Muscle layer of duodenum (tissue), 2 donors: ENCODE data around the gene HERC3.

Experiments
- H3K27ac ChIP-seq: one replicate; pipeline ENCODE4 v1.7.0; 2013; ENCODE audit warnings: mild to moderate bottlenecking, low read length
- H3K27me3 ChIP-seq: one replicate; pipeline ENCODE4 v1.7.0; 2013; ENCODE audit warnings: low read depth, mild to moderate bottlenecking, control low read depth, low read length
- H3K36me3 ChIP-seq, 2 donors: one replicate each; pipeline ENCODE4 v1.7.0; 2013; ENCODE audit warnings: low read length in 2 of 2, control low read depth in 1 of 2, mild to moderate bottlenecking in 1 of 2; ENCODE audit not compliant: insufficient read depth in 2 of 2, control insufficient read depth in 1 of 2
- H3K4me1 ChIP-seq, 2 donors: one replicate each; pipeline ENCODE4 v1.7.0; 2013; ENCODE audit warnings: low read length in 2 of 2, mild to moderate bottlenecking in 2 of 2, control low read depth in 1 of 2, moderate library complexity in 1 of 2; ENCODE audit not compliant: insufficient read depth in 2 of 2, control insufficient read depth in 1 of 2
- H3K4me3 ChIP-seq, 2 donors: one replicate each; pipeline ENCODE4 v1.7.0; 2013; ENCODE audit warnings: low read length in 2 of 2, low read depth in 1 of 2, mild to moderate bottlenecking in 1 of 2
- H3K9me3 ChIP-seq, 2 donors: one replicate each; pipeline ENCODE4 v1.7.0; 2013; ENCODE audit warnings: low read length in 2 of 2, control low read depth in 1 of 2, mild to moderate bottlenecking in 1 of 2; ENCODE audit not compliant: control insufficient read depth in 1 of 2
- donor health status: healthy.

HERC3 gene

DNA sequence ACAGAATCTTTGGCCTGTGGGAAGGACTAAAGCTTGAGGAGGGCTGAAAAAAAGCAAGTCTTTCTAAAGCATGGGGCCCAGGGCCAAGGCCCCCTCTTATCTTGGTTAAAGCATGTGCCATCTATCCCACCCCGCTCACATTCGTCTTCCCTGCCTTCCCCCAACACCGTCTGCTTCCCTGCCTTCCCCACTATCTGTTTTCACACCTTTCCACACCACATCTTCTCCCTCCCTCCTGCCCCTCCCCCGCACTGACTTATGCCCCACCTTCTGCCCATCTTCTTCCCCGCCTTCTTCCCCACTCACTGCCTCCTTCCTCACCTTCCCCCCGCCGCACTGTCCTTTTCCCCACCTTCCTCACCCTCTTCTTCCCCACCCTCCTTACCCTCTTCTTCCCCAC lies 106.2 kb downstream of the HERC3 start:
- H3K27ac ChIP-seq = no peak overlapping the region
- H3K4me1 ChIP-seq = peaks cover 0 to 4% of the 10 kb centered on the region in 2 donors
- no peaks in the 10 kb centered on the region for H3K9me3 ChIP-seq
- H3K4me3 ChIP-seq = no peak overlapping the region
- peaks cover 0 to 17% of the 10 kb centered on the region in 2 donors for H3K36me3 ChIP-seq
- H3K27me3 ChIP-seq = no peaks in the 10 kb centered on the region

DNA sequence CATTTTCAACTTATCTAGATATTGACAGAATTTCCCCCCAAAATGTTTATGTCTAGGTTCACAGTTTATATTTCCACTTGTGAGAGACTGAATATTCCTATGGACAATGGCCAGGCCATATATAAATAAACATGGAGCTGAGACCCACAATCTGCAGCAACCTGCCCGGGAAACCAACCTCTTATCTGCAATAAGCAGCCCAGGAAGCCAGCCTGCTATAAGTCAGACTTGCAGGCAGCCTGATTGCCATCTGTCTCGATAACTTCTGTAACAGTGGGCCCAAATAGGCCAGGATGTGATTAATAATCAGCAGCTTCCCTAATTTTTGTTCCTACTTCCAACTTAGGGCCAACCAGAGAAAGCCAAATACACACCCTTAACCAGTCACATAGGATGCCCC lies 110.5 kb downstream of the HERC3 start:
- Histone ChIP-seq H3K4me1 (peaks cover 0 to 14% of the 10 kb centered on the region in 2 donors), H3K9me3 (no peaks in the 10 kb centered on the region), H3K27me3 (no peaks in the 10 kb centered on the region), H3K27ac (no peak overlapping the region), H3K36me3 (peaks cover 0 to 23% of the 10 kb centered on the region in 2 donors), H3K4me3 (no peak overlapping the region)

DNA sequence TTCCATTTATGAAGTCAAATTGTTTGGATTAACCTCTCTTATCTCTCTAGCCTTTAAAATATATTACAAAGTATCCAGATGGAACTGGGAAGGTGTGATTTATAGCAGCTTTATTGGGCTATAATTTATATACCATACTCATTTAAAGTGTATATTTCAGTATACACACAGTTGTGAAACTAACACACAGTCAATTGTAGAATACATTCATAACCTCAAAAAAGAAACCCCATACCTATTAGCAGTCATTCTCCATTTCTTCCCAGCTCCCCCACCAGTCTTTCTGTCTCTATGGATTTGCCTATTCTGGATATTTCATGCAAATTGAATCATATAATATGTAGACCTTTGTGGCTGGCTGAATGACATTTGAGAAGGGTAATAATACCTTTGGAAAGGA lies 112.9 kb downstream of the HERC3 start:
- Histone ChIP-seq H3K27me3 (no peaks in the 10 kb centered on the region), H3K9me3 (no peaks in the 10 kb centered on the region), H3K36me3 (peaks cover 1 to 24% of the 10 kb centered on the region in 2 donors), H3K27ac (no peak overlapping the region), H3K4me3 (no peak overlapping the region), H3K4me1 (peaks cover 0 to 14% of the 10 kb centered on the region in 2 donors)

DNA sequence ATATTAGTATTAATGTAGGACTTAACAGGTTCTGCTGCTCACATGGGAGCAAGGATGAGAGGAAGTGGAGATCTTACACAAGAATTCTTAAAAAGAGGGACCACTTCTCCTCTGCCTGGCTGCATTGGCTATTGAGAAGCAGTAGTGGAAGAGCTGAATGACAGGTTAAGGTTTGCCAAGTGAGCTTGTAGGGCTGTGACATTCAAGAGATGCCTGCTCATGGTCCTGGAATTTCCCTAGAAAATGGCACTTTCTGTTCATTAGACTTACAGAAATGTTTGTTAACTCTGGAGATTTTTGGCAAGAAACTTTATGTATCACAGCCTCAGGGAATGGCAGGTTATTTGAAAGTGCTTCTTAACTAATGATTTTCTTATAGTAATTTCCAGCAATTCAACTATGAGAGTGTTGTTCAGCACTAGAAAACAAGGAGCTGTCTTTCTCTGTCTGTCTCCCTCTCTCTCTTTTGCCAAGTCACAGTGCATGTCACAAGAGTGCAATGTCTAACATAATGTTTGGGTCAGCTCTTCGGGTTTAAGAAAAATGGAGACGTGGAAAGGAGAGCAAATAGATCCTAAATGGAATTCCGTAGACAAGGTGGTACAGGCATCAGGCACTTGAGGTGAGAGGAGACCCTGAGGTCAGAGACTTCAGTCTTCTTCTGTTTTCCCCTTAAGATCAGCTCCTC lies 113.7 kb downstream of the HERC3 start:
- Histone ChIP-seq H3K4me3 (no peak overlapping the region), H3K27ac (no peak overlapping the region), H3K9me3 (no peaks in the 10 kb centered on the region), H3K36me3 (peaks cover 8 to 28% of the 10 kb centered on the region in 2 donors), H3K27me3 (no peaks in the 10 kb centered on the region), H3K4me1 (peaks cover 0 to 14% of the 10 kb centered on the region in 2 donors)

DNA sequence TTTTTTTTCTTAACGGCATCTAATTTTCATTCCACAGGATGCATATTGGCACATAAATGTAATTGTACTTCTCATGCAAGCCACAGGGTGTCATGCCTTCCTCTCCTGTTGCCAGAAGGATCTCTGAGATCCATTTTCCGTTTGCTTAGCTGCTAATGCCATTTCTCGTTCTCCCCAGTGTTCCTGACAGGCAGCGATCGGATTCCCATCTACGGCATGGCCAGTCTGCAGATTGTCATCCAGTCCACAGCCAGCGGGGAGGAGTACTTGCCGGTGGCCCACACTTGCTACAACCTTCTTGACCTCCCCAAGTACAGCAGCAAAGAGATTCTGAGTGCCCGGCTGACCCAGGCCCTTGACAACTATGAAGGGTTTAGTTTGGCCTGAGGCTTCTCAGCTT lies 114.3 kb downstream of the HERC3 start:
- no peaks in the 10 kb centered on the region for H3K9me3 ChIP-seq
- peaks cover 0 to 14% of the 10 kb centered on the region in 2 donors for H3K4me1 ChIP-seq
- H3K27me3 ChIP-seq = no peaks in the 10 kb centered on the region
- H3K27ac ChIP-seq = no peak overlapping the region
- H3K36me3 ChIP-seq = peaks cover 9 to 32% of the 10 kb centered on the region in 2 donors
- peak overlapping the region in 1 of 2 donors; percentile 6 for H3K4me3 ChIP-seq

DNA sequence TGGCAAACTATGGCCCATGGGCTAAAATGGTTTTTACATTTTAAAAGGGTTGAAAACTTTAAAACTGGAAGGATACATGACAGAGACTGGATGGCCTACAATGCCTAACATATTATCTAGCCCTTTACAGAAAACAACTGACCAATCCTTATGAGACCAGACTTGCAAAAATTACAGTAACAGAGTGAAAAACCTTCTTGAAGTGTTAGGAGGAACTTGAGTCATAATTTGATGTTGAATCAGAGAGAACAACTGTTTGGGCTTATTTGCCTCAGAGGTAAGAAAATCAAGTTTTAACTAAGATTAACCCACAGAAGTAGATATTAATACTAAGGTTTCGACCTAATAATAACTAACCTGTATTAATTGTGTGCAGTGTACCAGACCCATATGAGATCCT lies 117.7 kb downstream of the HERC3 start:
- Histone ChIP-seq H3K27me3 (no peaks in the 10 kb centered on the region), H3K9me3 (no peaks in the 10 kb centered on the region), H3K27ac (no peak overlapping the region), H3K4me3 (no peak overlapping the region), H3K36me3 (peaks cover 9 to 26% of the 10 kb centered on the region in 2 donors), H3K4me1 (peaks cover 0 to 14% of the 10 kb centered on the region in 2 donors)

DNA sequence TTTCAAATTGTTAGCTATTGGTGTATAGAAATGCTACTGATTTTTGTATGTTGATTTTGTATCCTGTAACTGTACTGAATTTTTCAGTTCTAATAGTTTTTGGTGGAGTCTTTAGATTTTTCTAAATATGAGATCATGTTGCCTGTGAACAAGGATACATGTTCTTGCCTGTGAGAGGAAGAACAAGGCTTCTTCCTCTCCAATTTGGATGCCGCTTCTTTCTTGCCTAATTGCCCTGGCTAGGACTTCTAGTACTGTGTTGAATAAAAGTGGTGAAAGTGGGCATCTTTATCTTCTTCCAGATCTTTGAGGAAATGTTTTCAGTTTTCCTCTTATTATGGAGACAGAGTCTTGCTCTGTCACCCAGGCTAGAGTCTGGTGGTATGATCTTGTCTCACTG lies 121.5 kb downstream of the HERC3 start:
- H3K27ac ChIP-seq = no peak overlapping the region
- H3K36me3 ChIP-seq = peaks cover 15 to 45% of the 10 kb centered on the region in 2 donors
- H3K4me1 ChIP-seq = no peaks in the 10 kb centered on the region
- peaks cover 11 to 15% of the 10 kb centered on the region in 2 donors for H3K9me3 ChIP-seq
- no peak overlapping the region for H3K4me3 ChIP-seq
- H3K27me3 ChIP-seq = no peaks in the 10 kb centered on the region

DNA sequence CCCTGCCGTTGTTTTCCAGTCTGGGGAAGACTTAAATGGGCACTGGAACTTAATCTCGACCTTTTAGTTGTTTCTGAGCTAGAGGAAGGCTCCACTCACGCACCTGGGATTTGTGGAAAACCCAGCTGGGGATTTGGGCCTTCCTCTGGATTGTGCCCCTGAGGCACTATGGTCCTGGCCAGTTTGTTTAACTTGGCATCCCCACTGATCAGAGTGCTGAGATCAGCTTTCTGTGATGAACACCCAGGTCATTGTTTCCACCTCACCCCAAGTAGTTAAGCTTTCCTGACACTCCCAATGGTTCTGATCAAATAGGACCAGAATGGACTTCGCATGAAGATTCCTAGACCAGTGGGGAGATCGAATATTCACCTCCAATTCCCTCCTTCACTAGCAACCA lies 125.8 kb downstream of the HERC3 start:
- Histone ChIP-seq H3K9me3 (peaks cover 11 to 15% of the 10 kb centered on the region in 2 donors), H3K4me3 (peak overlapping the region in 1 of 2 donors; percentile 13), H3K27ac (no peak overlapping the region), H3K27me3 (no peaks in the 10 kb centered on the region), H3K36me3 (peaks cover 14 to 27% of the 10 kb centered on the region in 2 donors), H3K4me1 (peaks cover 0 to 6% of the 10 kb centered on the region in 2 donors)

DNA sequence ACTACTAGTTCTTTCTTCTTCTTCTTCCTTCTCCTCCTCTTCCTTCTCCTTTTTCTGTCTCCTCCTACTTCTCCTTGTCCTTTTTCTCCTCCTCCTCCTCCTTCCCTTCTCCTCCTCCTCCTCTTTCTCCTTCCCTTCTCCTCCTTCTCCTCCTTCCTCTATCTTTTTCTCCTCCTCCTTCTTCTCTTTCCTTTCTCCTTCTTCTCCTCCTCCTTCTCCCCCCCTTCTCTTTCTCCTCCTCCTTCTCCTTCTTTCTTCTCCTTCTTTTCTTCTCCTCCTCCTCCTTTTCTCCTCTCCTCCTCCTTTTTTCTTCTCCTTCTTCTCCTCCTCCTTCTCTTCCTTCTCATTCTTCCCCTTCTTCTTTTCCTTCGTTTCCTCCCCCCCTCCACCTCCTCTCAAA lies 127.1 kb downstream of the HERC3 start:
- Histone ChIP-seq H3K9me3 (peaks cover 11 to 15% of the 10 kb centered on the region in 2 donors), H3K27ac (no peak overlapping the region), H3K4me3 (no peak overlapping the region), H3K27me3 (no peaks in the 10 kb centered on the region), H3K4me1 (peaks cover 0 to 6% of the 10 kb centered on the region in 2 donors), H3K36me3 (peaks cover 14 to 27% of the 10 kb centered on the region in 2 donors)

DNA sequence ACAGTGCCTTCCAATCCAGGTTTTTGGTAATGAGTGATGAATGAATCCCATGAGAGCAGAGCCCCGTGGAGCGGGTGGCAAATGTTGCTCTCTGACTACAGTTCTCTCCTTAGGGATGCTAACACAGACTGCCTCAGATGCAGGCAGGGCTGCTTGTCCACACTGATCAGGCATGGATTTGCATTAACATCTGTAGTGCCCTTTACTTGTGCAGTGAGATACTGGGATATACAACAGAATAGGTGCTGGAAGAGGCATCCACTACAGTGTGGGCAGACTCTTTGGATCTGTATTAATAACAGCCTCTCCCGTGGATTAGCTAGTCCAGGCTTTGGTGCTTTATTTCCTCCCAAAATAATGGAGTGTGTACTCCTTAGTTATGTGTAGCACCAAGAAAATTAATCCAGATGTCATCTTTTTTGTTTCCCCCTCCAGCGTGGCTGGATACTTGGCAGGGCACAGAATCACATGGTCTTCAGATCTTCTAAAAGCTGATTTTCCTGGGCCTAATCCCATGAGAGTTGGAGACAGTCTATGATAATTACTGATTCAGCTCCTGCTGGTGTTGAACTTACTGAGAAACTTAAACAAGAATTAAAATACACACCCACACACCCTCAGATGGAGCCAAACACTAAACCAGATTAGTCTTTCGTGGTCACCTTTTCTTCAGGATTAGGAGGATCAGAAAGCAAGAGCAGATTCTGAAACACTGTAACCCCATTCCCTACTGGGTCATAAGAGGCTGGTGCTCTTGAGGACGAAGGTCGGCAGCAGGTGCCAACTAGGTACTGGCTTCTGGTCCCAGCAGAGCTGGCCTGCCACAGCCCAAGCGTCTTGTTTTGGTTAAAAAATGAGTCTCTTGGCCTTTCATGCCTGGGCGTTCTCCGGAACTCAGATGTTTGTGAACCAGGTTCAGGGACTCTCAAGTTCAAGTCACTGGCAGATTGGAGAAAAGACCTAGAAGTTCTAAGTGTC lies 128.5 kb downstream of the HERC3 start:
- H3K4me3 ChIP-seq = no peak overlapping the region
- H3K9me3 ChIP-seq = peaks cover 11 to 15% of the 10 kb centered on the region in 2 donors
- H3K27me3 ChIP-seq = no peaks in the 10 kb centered on the region
- H3K27ac ChIP-seq = no peak overlapping the region
- peaks cover 19 to 27% of the 10 kb centered on the region in 2 donors for H3K36me3 ChIP-seq
- H3K4me1 ChIP-seq = peaks cover 0 to 13% of the 10 kb centered on the region in 2 donors

DNA sequence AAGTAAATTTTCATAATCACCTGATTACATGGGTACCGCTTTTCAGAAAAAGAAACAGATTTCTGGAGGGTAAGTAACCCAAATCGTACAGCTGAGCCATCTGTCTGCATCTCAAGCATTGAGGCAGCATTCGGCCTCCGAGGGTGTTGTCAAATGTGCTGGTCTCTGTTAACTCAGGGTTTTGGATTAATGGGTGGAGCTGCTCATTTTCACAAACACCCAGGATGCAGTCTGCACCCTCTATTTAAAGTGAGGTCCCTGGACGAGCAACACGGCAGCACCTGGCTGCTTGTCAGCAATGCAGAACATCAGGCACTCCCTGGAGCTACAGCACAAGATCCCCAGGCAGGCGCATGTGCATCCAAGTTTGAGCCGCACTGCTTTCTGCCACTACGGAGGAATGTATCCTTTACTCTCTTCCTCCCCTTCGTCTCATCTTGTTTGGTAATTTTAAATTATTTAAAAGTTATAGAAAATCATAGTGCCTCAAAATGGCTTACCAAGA lies 130.0 kb downstream of the HERC3 start:
- Histone ChIP-seq H3K27ac (no peak overlapping the region), H3K36me3 (peaks cover 21 to 26% of the 10 kb centered on the region in 2 donors), H3K9me3 (peaks cover 8 to 10% of the 10 kb centered on the region in 2 donors), H3K27me3 (no peaks in the 10 kb centered on the region), H3K4me3 (no peak overlapping the region), H3K4me1 (peaks cover 0 to 16% of the 10 kb centered on the region in 2 donors)
